Measurements from ENCODE around the gene MEI1. TPM values are rescaled to one million over a fixed set of nuclear protein-coding genes. Genes with fewer than 3 reads are reported as not detected.
"Not testable (repeated sequence)": the region's sequence is repeated elsewhere in the genome, so short reads cannot be mapped to it uniquely, and the experiment has no call there.

MEI1 gene
- total RNA-seq, 4 donors from 2014 or later, result 0.39 to 1.3 (median 0.44) TPM

GRCh38 chr22:41668971-41669911, 30.1 kb upstream of the MEI1 start:
- DNase-seq (ENCODE audit: extremely low spot score), result no peak
- Histone ChIP-seq H3K4me3 (no peak overlapping the region), H3K36me3 (peaks cover 12 to 32% (median 23%) of the 10 kb centered on the region in 4 donors), H3K4me1 (peaks cover 0 to 20% (median 17%) of the 10 kb centered on the region in 4 donors), H3K9me3 (no peaks in the 10 kb centered on the region), H3K27me3 (no peaks in the 10 kb centered on the region), H3K27ac (replicated peaks in 1 of 4) (peak overlapping the region in 1 of 4 donors; percentile 26)
- TF ChIP-seq CTCF (IDR thresholded peaks at IDR 0.05) (no peak), POLR2AphosphoS5 (IDR thresholded peaks at IDR 0.05) (no peak), POLR2A (IDR thresholded peaks at IDR 0.05; ENCODE audit: low read depth) (no peak), EP300 (IDR thresholded peaks at IDR 0.05) (no peak)
- 85% methylated on average over 21 of the region's 21 CpGs for WGBS
- intact Hi-C loops (cut with DNase I), result no loop called here

- H3K27me3 ChIP-seq; H3K9me3 ChIP-seq; DNase-seq (ENCODE audit: extremely low spot score); H3K4me1 ChIP-seq; H3K27ac ChIP-seq (replicated peaks in 1 of 4); H3K4me3 ChIP-seq; intact Hi-C loops (cut with DNase I): not testable (repeated sequence)
- 93% methylated on average over 10 of the region's 10 CpGs for WGBS
- H3K36me3 ChIP-seq, result peaks cover 7 to 48% (median 21%) of the 10 kb centered on the region in 4 donors
Measured at GRCh38 chr22:41672096-41672495, 27.2 kb upstream of the MEI1 start.

- intact Hi-C loops (cut with DNase I), result no loop called here
- H3K4me1 ChIP-seq, result peaks cover 0 to 5% (median under 1%) of the 10 kb centered on the region in 4 donors
- H3K27me3 ChIP-seq, result no peaks in the 10 kb centered on the region
- DNase-seq (ENCODE audit: extremely low spot score), result no peak
- no peaks in the 10 kb centered on the region for H3K9me3 ChIP-seq
- no peak overlapping the region for H3K4me3 ChIP-seq
- 74% methylated on average over 6 of the region's 6 CpGs for WGBS
- H3K27ac ChIP-seq (replicated peaks in 1 of 4), result no peak overlapping the region
- peaks cover 11 to 56% (median 29%) of the 10 kb centered on the region in 4 donors for H3K36me3 ChIP-seq
- no peak for TF ChIP-seq POLR2AphosphoS5 (IDR thresholded peaks at IDR 0.05)
- TF ChIP-seq EP300 (IDR thresholded peaks at IDR 0.05), result no peak
- peak in 1 of 3 experiments; percentile 43 for TF ChIP-seq CTCF (IDR thresholded peaks at IDR 0.05)
Measured at GRCh38 chr22:41672780-41673509, 26.4 kb upstream of the MEI1 start.

GRCh38 chr22:41674846-41675340, 24.4 kb upstream of the MEI1 start:
- Histone ChIP-seq H3K4me3 (no peak overlapping the region), H3K27me3 (no peaks in the 10 kb centered on the region), H3K9me3 (no peaks in the 10 kb centered on the region), H3K36me3 (peaks cover 29 to 76% (median 49%) of the 10 kb centered on the region in 4 donors), H3K27ac (replicated peaks in 1 of 4) (no peak overlapping the region), H3K4me1 (peaks cover 0 to 5% (median 0%) of the 10 kb centered on the region in 4 donors)
- DNase-seq (ENCODE audit: extremely low spot score), result no peak
- 86% methylated on average over 11 of the region's 12 CpGs for WGBS
- intact Hi-C loops (cut with DNase I), result no loop called here
- TF ChIP-seq POLR2AphosphoS5 (IDR thresholded peaks at IDR 0.05) (no peak), CTCF (IDR thresholded peaks at IDR 0.05) (no peak), EP300 (IDR thresholded peaks at IDR 0.05) (no peak), POLR2A (IDR thresholded peaks at IDR 0.05; ENCODE audit: low read depth) (no peak)

GRCh38 chr22:41676134-41676533, 23.2 kb upstream of the MEI1 start:
- no peak for DNase-seq (ENCODE audit: extremely low spot score)
- no peak for TF ChIP-seq EP300 (IDR thresholded peaks at IDR 0.05)
- TF ChIP-seq CTCF (IDR thresholded peaks at IDR 0.05), result no peak
- TF ChIP-seq POLR2A (IDR thresholded peaks at IDR 0.05; ENCODE audit: low read depth), result no peak
- TF ChIP-seq POLR2AphosphoS5 (IDR thresholded peaks at IDR 0.05), result no peak
- 92% methylated on average over 4 of the region's 4 CpGs for WGBS
- Histone ChIP-seq H3K36me3 (peaks cover 34 to 88% (median 58%) of the 10 kb centered on the region in 4 donors), H3K27me3 (no peaks in the 10 kb centered on the region), H3K27ac (replicated peaks in 1 of 4) (no peak overlapping the region), H3K4me3 (no peak overlapping the region), H3K9me3 (no peaks in the 10 kb centered on the region), H3K4me1 (peaks cover 0 to 8% (median 1%) of the 10 kb centered on the region in 4 donors)
- intact Hi-C loops (cut with DNase I), result no loop called here

Measured in esophagus muscularis mucosa (tissue), 4 donors.